KOPT-K1 (cell line): Measurements from ENCODE around the gene ARMC7.
"Not testable (repeated sequence)": the region's sequence is repeated elsewhere in the genome, so short reads cannot be mapped to it uniquely, and the experiment has no call there.

Source experiments
- H3K27ac ChIP-seq: fragments of 200-600 bp; sonication (generic); 2 replicates; pipeline ENCODE4 v1.5.1; 2016; ENCODE audit warnings: antibody characterized with exemption, mild to moderate bottlenecking, low read depth, low read length; ENCODE audit not compliant: poor library complexity, severe bottlenecking
- H3K36me3 ChIP-seq: fragments of 200-600 bp; sonication (generic); 2 replicates; pipeline ENCODE4 v1.5.1; 2017; ENCODE audit warnings: antibody characterized with exemption, mild to moderate bottlenecking, low read length, moderate library complexity; ENCODE audit not compliant: insufficient read depth
- H3K9me3 ChIP-seq: fragments of 200-600 bp; sonication (generic); 2 replicates; pipeline ENCODE4 v1.5.1; 2017; ENCODE audit warnings: antibody characterized with exemption, low read length, mild to moderate bottlenecking; ENCODE audit not compliant: insufficient read depth, poor library complexity, severe bottlenecking

Gene ARMC7

GRCh38 chr17:75109407-75110233 is at the start of gene ARMC7:
TSS of gene ARMC7 (plus strand) at chr17:75109969. CDS start at chr17:75110289, 320 bp downstream.
- no peaks in the 10 kb centered on the region for H3K36me3 ChIP-seq
- peak within 1 kb of the TSS; percentile 72 for H3K27ac ChIP-seq
- no peaks in the 10 kb centered on the region for H3K9me3 ChIP-seq

GRCh38 chr17:75060434-75061054 is 49.2 kb upstream of the ARMC7 start:
- Histone ChIP-seq H3K27ac (no peak overlapping the region), H3K36me3 (peaks cover 88% of the 10 kb centered on the region)

DNA sequence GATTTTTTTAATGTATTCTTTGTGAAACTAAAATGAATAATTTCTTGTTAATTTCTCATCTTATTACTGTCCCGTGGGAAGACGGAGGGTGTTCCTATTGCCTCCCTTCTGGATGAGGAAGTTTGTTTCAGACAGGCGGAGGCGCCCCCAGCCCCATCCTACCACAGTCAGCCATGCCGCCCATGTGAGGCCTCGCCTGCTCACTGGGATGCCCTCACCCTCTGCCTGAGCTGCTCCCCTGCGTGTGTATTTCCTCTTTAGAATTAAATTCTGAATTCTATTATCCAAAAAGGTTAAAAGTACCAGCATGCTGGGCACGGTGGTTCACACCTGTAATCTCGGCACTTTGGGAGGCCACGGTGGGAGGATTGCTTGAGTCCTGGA is 48.7 kb upstream of the ARMC7 start:
- peaks cover 85% of the 10 kb centered on the region for H3K36me3 ChIP-seq
- no peak overlapping the region for H3K27ac ChIP-seq

More at GRCh38 chr17:75060434-75061054, 49.2 kb upstream of the ARMC7 start:
- H3K9me3 ChIP-seq: no peaks in the 10 kb centered on the region

GRCh38 chr17:75061618-75062017 is 48.2 kb upstream of the ARMC7 start:
- no peaks in the 10 kb centered on the region for H3K9me3 ChIP-seq
- peaks cover 79% of the 10 kb centered on the region for H3K36me3 ChIP-seq
- H3K27ac ChIP-seq: no peak overlapping the region

More for the DNA sequence above, 48.7 kb upstream of the ARMC7 start:
- H3K9me3 ChIP-seq: no peaks in the 10 kb centered on the region

DNA sequence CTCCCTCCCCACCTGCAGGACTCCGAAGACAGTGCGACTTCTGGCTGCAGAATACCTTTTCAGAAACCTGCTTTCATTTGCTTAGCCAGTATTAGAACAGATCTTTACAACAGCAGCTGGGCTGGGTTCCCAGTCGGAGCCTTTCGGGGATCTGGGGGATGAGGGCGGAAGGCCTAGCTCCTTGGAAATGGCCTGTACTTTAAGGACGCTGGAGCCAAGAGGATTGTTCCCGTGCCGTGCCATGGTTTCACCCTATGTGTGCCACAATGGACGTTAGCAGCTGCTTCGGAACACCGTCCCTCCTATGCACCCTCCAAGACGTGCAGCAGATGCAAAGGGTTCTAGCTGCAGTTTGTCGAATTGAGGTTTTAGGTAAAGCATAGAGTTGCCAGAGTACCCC is 46.6 kb upstream of the ARMC7 start:
- Histone ChIP-seq H3K36me3 (peaks cover 70% of the 10 kb centered on the region), H3K9me3 (no peaks in the 10 kb centered on the region), H3K27ac (no peak overlapping the region)

- Histone ChIP-seq H3K27ac (no peak overlapping the region), H3K36me3 (peaks cover 66% of the 10 kb centered on the region), H3K9me3 (no peaks in the 10 kb centered on the region)
These were observed 46.1 kb upstream of the ARMC7 start for GRCh38 chr17:75063626-75064025.

GRCh38 chr17:75064040-75064439 is 45.7 kb upstream of the ARMC7 start:
- Histone ChIP-seq H3K9me3 (no peaks in the 10 kb centered on the region), H3K27ac (no peak overlapping the region), H3K36me3 (peaks cover 66% of the 10 kb centered on the region)

GRCh38 chr17:75064460-75064859 is 45.3 kb upstream of the ARMC7 start:
- Histone ChIP-seq H3K27ac (no peak overlapping the region), H3K36me3 (peaks cover 62% of the 10 kb centered on the region), H3K9me3 (no peaks in the 10 kb centered on the region)

- Histone ChIP-seq H3K27ac (no peak overlapping the region), H3K36me3 (peaks cover 56% of the 10 kb centered on the region), H3K9me3 (no peaks in the 10 kb centered on the region)
These were observed 44.8 kb upstream of the ARMC7 start for GRCh38 chr17:75064867-75065561.

GRCh38 chr17:75065562-75066151 is 44.1 kb upstream of the ARMC7 start:
- H3K9me3 ChIP-seq: no peaks in the 10 kb centered on the region
- H3K36me3 ChIP-seq: peaks cover 50% of the 10 kb centered on the region
- no peak overlapping the region for H3K27ac ChIP-seq

GRCh38 chr17:75067856-75068255 is 41.9 kb upstream of the ARMC7 start:
- peak overlapping the region; percentile 51 for H3K27ac ChIP-seq
- no peaks in the 10 kb centered on the region for H3K9me3 ChIP-seq
- peaks cover 28% of the 10 kb centered on the region for H3K36me3 ChIP-seq

DNA sequence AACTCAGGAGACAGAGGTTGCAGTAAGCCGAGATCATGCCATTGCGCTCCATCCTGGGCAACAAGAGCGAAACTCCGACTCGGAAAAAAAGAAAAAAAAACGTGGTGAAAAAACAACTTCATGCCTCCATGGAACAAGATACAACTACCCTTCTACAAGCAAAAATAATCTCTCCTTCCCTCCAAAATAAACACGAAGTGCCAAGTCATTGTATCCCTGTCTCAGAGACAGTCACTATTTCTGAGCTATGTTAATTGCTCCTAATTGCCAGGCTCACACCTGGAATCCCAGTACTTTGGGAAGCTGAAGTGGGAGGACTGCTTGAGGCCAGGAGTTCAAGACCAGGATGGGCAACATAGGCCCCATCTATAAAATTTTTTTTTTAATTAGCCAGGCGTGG is 41.0 kb upstream of the ARMC7 start:
- Histone ChIP-seq H3K36me3 (peaks cover 19% of the 10 kb centered on the region), H3K9me3 (no peaks in the 10 kb centered on the region), H3K27ac (no peak overlapping the region)

- no peak overlapping the region for H3K27ac ChIP-seq
- no peaks in the 10 kb centered on the region for H3K9me3 ChIP-seq
- peaks cover 9% of the 10 kb centered on the region for H3K36me3 ChIP-seq
These were observed 40.0 kb upstream of the ARMC7 start for GRCh38 chr17:75069783-75070182.

DNA sequence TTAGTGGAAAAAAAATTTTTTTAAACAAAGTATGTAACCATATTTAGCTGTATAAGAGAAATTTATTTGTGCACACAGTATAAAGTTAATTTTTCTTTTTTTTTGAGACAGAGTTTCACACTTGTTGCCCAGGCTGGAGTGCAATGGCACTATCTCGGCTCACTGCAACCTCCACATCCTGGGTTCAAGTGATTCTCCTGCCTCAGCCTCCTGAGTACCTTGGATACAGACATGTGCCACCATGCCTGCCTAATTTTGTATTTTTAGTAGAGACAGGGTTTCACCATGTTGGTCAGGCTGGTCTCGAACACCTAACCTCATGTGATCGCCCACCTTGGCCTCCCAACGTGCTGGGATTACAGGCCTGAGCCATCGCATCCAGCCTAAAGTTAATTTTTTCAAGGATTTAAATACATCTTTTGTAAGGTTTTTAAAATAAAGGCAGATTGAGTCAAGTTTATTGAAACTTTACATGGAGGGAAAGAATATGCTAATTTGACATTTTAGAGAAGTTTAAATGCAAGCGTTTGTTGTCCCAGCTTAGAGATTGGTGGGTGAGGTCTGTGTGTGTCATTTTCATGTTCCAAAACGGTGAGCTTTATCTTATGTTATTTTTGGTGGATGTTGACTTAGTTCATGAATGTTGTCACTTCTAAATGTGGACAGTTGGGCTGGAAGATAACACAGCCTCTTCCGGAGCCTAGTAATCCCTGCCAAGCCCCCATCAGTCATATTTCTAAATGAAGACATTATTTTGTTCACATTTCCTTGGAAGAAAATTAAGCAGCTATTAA is 38.1 kb upstream of the ARMC7 start:
- not testable (repeated sequence) for H3K36me3 ChIP-seq, H3K9me3 ChIP-seq, H3K27ac ChIP-seq
